Loucy (cell line): ENCODE measurements around the gene KLRC2.

ENCODE experiments used
- H2AFZ ChIP-seq: fragments of 200-600 bp; sonication (generic); 2 replicates; pipeline ENCODE4 v1.6.0; 2016; ENCODE audit warnings: antibody characterized with exemption, mild to moderate bottlenecking, low read length, moderate library complexity
- H3F3A ChIP-seq: fragments of 200-600 bp; 2 replicates; pipeline ENCODE4 v1.6.0; 2016; ENCODE audit warnings: antibody characterized with exemption, low read depth, mild to moderate bottlenecking
- H3K27me3 ChIP-seq: fragments of 200-600 bp; sonication (generic); 2 replicates; pipeline ENCODE4 v1.6.1; 2014; ENCODE audit warnings: low read length, mild to moderate bottlenecking; ENCODE audit not compliant: insufficient read depth, poor library complexity, severe bottlenecking
- H3K36me3 ChIP-seq: fragments of 200-600 bp; sonication (generic); 2 replicates; pipeline ENCODE4 v1.6.1; 2016; ENCODE audit warnings: low read length; ENCODE audit not compliant: insufficient read depth
- H3K4me1 ChIP-seq: fragments of 200-600 bp; sonication (generic); 2 replicates; pipeline ENCODE4 v1.5.1; 2014; ENCODE audit warnings: low read length, mild to moderate bottlenecking; ENCODE audit not compliant: insufficient read depth, poor library complexity, severe bottlenecking
- H3K4me2 ChIP-seq: fragments of 200-600 bp; sonication (generic); 2 replicates; pipeline ENCODE4 v1.6.0; 2014; ENCODE audit warnings: antibody characterized with exemption, low read length, low read depth, mild to moderate bottlenecking; ENCODE audit not compliant: poor library complexity, severe bottlenecking
- H3K4me3 ChIP-seq: fragments of 200-600 bp; sonication (generic); 2 replicates; pipeline ENCODE4 v1.5.1; 2014; ENCODE audit warnings: low read length, mild to moderate bottlenecking, mixed read lengths; ENCODE audit not compliant: poor library complexity, severe bottlenecking
- H3K79me2 ChIP-seq: fragments of 200-600 bp; sonication (generic); 2 replicates; pipeline ENCODE4 v1.6.1; 2014; ENCODE audit warnings: low read length; ENCODE audit not compliant: insufficient read depth
- H3K9ac ChIP-seq: fragments of 200-600 bp; sonication (generic); 2 replicates; pipeline ENCODE4 v1.6.0; 2014; ENCODE audit warnings: mild to moderate bottlenecking, low read depth, low read length, moderate library complexity; ENCODE audit not compliant: poor library complexity, severe bottlenecking
- H3K9me2 ChIP-seq: fragments of 200-600 bp; sonication (generic); replicated peaks from 2 replicates; pipeline ENCODE4 v1.6.1; 2016; ENCODE audit warnings: low read depth, low read length, mixed read lengths
- H3K9me3 ChIP-seq: fragments of 200-600 bp; sonication (generic); 2 replicates; pipeline ENCODE4 v1.6.1; 2014; ENCODE audit warnings: mild to moderate bottlenecking, antibody characterized with exemption, low read length, low read depth; ENCODE audit not compliant: insufficient read depth
- H4K20me1 ChIP-seq: fragments of 200-600 bp; sonication (generic); 2 replicates; pipeline ENCODE4 v1.6.0; 2014; ENCODE audit warnings: antibody characterized with exemption, low read length, mild to moderate bottlenecking; ENCODE audit not compliant: insufficient read depth, poor library complexity, severe bottlenecking
- CTCF ChIP-seq: fragments of 200-600 bp; sonication (generic); conservative IDR thresholded peaks from 2 replicates; pipeline ENCODE4 v1.5.1; 2014; ENCODE audit warnings: mild to moderate bottlenecking, antibody characterized with exemption, low read length
- EZH2phosphoT487 ChIP-seq: fragments of 200-600 bp; IDR thresholded peaks from 2 replicates; pipeline ENCODE4 v1.6.1; 2018; ENCODE audit warnings: antibody characterized with exemption, mild to moderate bottlenecking, moderate library complexity, borderline replicate concordance

The KLRC2 gene

GRCh38 chr12:10457760-10458159, 21.9 kb upstream of the KLRC2 start:
- TF ChIP-seq EZH2phosphoT487, result no peak
- TF ChIP-seq CTCF, result no peak
- H3F3A ChIP-seq, result no peaks in the 10 kb centered on the region
- no peaks in the 10 kb centered on the region for H3K79me2 ChIP-seq
- H3K4me2 ChIP-seq, result no peak overlapping the region
- H3K27me3 ChIP-seq, result no peaks in the 10 kb centered on the region
- no peaks in the 10 kb centered on the region for H4K20me1 ChIP-seq
- H3K4me3 ChIP-seq, result no peak overlapping the region
- H3K9me2 ChIP-seq, result no peaks in the 10 kb centered on the region
- no peaks in the 10 kb centered on the region for H3K36me3 ChIP-seq
- H3K9me3 ChIP-seq, result no peaks in the 10 kb centered on the region; the same call in 1 of the 2 replicates
- H3K9ac ChIP-seq, result no peak overlapping the region
- H2AFZ ChIP-seq, result no peak overlapping the region
- no peaks in the 10 kb centered on the region for H3K4me1 ChIP-seq

GRCh38 chr12:10456856-10457255, 21.0 kb upstream of the KLRC2 start:
- Histone ChIP-seq H3K9me3 (no peaks in the 10 kb centered on the region; the same call in 1 of the 2 replicates), H3K36me3 (no peaks in the 10 kb centered on the region), H3K79me2 (no peaks in the 10 kb centered on the region), H4K20me1 (no peaks in the 10 kb centered on the region), H3K9me2 (no peaks in the 10 kb centered on the region), H3F3A (no peaks in the 10 kb centered on the region), H3K4me3 (no peak overlapping the region), H3K4me2 (no peak overlapping the region), H2AFZ (no peak overlapping the region), H3K4me1 (no peaks in the 10 kb centered on the region), H3K27me3 (no peaks in the 10 kb centered on the region), H3K9ac (no peak overlapping the region)
- TF ChIP-seq CTCF, result no peak
- no peak for TF ChIP-seq EZH2phosphoT487

- TF ChIP-seq EZH2phosphoT487, result no peak
- no peak for TF ChIP-seq CTCF
- H3K27me3 ChIP-seq, result no peaks in the 10 kb centered on the region
- H3K4me1 ChIP-seq, result no peaks in the 10 kb centered on the region
- no peaks in the 10 kb centered on the region for H4K20me1 ChIP-seq
- H3K9me3 ChIP-seq, result no peaks in the 10 kb centered on the region; the same call in 1 of the 2 replicates
- H3K4me3 ChIP-seq, result no peak overlapping the region
- H3K9ac ChIP-seq, result no peak overlapping the region
- H3K79me2 ChIP-seq, result no peaks in the 10 kb centered on the region
- H3K36me3 ChIP-seq, result no peaks in the 10 kb centered on the region
- no peak overlapping the region for H3K4me2 ChIP-seq
- H3F3A ChIP-seq, result no peaks in the 10 kb centered on the region
- H2AFZ ChIP-seq, result no peak overlapping the region
- H3K9me2 ChIP-seq, result no peaks in the 10 kb centered on the region
Observed at GRCh38 chr12:10455766-10456165, 20.0 kb upstream of the KLRC2 start.
